GM18526 (cell line): Measurements from ENCODE around the gene CNNM3.

Experiments used
- POLR2A ChIP-seq: IDR thresholded peaks from 3 replicates; pipeline ENCODE4 v1.6.1; 2011; ENCODE audit not compliant: insufficient read length; ENCODE audit errors: extremely low read depth

The CNNM3 gene

GRCh38 chr2:96808176-96808837 is 7.8 kb upstream of the CNNM3 start:
- no peak for TF ChIP-seq POLR2A

GRCh38 chr2:96809216-96809882 is 6.7 kb upstream of the CNNM3 start:
- TF ChIP-seq POLR2A = no peak

- no peak for TF ChIP-seq POLR2A
These were observed 5.9 kb upstream of the CNNM3 start for GRCh38 chr2:96809951-96810782.

- TF ChIP-seq POLR2A = no peak
These were observed 5.3 kb upstream of the CNNM3 start for GRCh38 chr2:96810783-96811192.

GRCh38 chr2:96811917-96812316 is 4.2 kb upstream of the CNNM3 start:
- TF ChIP-seq POLR2A = no peak

- TF ChIP-seq POLR2A = no peak
These were observed 2.4 kb upstream of the CNNM3 start for GRCh38 chr2:96813656-96814055.

GRCh38 chr2:96815326-96816126 is 542 bp upstream of the CNNM3 start:
- TF ChIP-seq POLR2A = no peak

- TF ChIP-seq POLR2A = no peak
These were observed 1.0 kb downstream of the CNNM3 start for GRCh38 chr2:96816836-96817702.

- TF ChIP-seq POLR2A = no peak
These were observed 1.8 kb downstream of the CNNM3 start for GRCh38 chr2:96817882-96818281.

GRCh38 chr2:96819128-96819875 is 3.2 kb downstream of the CNNM3 start:
- no peak for TF ChIP-seq POLR2A

GRCh38 chr2:96819876-96820511 is 3.9 kb downstream of the CNNM3 start:
- TF ChIP-seq POLR2A = no peak

- no peak for TF ChIP-seq POLR2A
These were observed 5.1 kb downstream of the CNNM3 start for GRCh38 chr2:96821113-96821675.

- no peak for TF ChIP-seq POLR2A
These were observed 6.7 kb downstream of the CNNM3 start for GRCh38 chr2:96822786-96823185.
